H54 (cell line): Measurements from ENCODE around the gene NR2F2.
"Not testable (repeated sequence)": the region's sequence is repeated elsewhere in the genome, so short reads cannot be mapped to it uniquely, and the experiment has no call there.

Experiments
- DNase-seq: peaks from one replicate; pipeline ENCODE4 v3.0.0; 2011; ENCODE audit warnings: low spot score, mixed read lengths; ENCODE audit not compliant: insufficient read length
- FAIRE-seq: peaks from 3 replicates; lab custom pipeline; 2011; peaks lifted over from hg19 to GRCh38; lab: Jason Lieb, UNC
- POLR2A ChIP-seq: IDR thresholded peaks from 2 replicates; pipeline ENCODE4 v1.6.1; 2011; ENCODE audit warnings: low read depth, mild to moderate bottlenecking, low read length

NR2F2 gene

DNA sequence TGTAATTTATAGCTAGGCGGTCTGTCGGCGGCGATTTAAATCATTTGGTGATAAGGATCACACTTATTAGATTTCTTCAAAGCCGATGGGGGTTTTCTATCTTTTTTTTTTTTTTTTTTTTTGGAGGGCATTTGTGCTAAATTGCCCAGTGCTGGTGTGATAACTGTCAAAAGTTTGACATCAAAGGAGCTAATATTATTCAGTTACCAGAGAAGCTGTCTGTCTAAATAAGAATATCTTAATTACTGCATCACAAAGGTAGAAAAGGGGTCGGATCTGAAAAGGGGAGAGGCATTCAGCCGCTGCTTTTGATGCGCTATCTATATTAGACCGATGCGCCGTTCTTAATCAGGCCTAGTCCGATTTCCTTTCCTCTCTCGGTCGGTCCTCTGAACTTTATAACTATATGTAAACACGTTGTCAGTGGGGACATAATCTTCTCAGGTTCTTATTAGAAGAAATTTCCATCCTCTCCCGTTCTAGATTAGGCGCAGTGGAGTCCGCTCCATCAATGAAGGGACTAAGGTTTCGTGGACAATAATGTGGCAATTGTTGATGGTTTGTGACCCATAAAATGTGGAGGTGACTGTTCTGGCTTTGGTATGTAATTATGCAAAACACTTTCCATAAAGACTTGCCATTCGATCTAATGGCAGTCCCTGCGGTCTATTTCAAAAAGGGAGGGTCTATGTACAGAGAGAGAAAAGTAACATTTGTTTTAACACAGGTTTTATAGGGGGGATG lies 31.7 kb downstream of the NR2F2 start:
- no peak for TF ChIP-seq POLR2A
- FAIRE-seq = no peak
- DNase-seq = no peak

DNA sequence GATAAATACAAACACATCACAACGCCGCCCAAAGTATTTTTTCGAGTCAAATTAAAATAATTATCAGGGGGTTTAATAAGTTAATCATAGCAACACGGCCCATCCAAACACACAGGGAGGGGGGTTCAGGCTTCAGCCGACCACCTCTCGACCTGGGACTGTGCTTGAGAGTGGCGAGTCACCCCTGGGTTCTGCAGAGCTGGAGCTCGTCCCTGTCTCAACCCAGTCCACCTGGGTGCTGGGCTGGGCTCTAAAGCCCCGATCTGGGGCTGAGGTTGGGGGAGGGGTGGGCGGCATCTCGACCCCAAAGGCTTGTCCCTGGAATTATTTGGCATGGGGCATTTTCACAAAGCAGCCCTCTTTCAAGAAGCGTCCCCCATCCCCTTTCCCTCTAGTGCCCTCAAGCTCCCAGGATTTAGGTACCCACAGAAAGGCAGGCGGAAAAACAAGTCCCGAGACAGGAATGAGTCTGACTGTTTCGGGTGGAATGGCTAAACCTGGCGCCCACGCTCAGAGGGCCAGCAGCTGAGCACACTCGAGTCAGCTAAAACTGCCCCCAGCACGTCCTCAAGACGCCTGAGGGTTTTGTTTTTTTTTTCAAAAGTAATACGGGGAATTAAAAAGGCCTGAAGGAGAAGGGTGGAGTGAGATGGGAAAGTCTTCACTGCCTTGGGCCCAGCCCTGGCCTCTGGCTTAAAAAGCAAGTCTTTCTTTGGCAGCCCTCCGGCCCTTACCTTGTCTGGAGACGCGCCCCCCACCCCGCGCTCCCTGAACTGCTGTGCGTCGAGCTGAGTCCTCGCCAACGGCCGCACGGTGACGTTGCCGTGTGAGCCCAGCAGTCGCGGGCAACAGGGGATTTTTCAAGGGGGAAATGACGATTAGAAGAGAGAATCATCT lies 32.5 kb downstream of the NR2F2 start:
- FAIRE-seq (no peak), DNase-seq (no peak)
- no peak for TF ChIP-seq POLR2A

DNA sequence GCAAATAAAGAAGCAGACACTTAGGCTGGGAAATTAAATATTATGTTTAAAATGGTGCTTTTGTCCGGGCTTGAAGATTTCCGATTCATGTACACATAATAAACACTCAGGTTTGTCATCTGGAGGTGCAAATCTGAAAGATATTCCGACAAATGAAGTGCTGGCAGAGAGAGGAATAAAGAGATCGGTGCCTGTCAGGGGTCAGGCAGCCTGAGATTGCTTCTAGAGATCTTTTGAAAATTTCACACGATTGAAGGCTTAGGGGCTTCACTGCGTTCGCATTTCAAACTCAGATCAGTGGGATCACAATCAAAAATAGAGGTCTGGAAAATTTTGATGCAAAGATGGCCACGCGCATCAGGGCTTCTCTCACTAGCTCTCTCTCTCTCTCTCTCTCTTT lies 33.2 kb downstream of the NR2F2 start:
- DNase-seq (no peak), FAIRE-seq (no peak)
- no peak for TF ChIP-seq POLR2A

DNA sequence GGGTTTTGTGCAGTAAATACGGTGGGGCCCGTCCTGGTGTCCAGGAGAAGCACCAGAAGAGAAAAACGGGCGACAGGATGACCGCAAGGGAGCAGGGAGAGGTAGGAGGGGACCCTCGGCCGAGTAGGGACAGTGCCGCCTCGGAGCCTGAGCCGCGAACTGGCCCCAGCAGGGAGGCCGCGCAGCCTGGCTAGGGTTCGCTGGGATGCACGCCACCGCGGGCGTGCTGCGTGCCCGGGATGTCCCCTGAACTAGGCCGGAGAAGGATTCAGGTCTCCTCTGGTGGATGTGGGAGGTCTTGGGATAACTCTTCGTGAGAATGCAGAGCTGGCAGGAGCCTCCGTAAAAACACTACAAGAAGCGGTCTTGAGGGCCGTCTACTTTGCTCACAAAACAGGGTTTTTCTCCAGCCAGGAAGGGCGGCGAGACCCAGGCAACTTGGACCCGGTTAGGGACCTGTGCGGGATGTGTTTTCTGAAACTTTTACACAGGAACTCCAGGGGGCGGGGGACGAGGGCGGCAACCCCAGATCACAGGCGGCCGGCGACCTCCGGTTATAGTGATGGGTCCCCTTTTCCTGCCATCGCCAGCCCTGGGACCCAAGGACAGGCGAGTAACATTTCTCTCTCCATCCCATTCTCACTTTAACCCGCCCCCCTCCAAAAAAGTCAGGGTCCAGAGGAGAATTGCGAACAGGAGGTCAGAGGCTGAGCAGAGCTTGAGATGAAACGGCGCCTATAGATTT lies 35.5 kb downstream of the NR2F2 start:
- FAIRE-seq (no peak), DNase-seq (no peak)
- TF ChIP-seq POLR2A = no peak

GRCh38 chr15:96366526-96366877 lies 36.0 kb downstream of the NR2F2 start:
- TF ChIP-seq POLR2A = no peak
- FAIRE-seq (no peak), DNase-seq (no peak)

- no peak for FAIRE-seq
These were observed 37.1 kb downstream of the NR2F2 start for GRCh38 chr15:96367311-96368200.

GRCh38 chr15:96369351-96369750 lies 38.9 kb downstream of the NR2F2 start:
- no peak for FAIRE-seq
- TF ChIP-seq POLR2A = no peak
- no peak for DNase-seq

More at GRCh38 chr15:96367311-96368200, 37.1 kb downstream of the NR2F2 start:
- TF ChIP-seq POLR2A = no peak
- no peak for DNase-seq

GRCh38 chr15:96369825-96370621 lies 39.5 kb downstream of the NR2F2 start:
- TF ChIP-seq POLR2A = no peak
- DNase-seq (no peak), FAIRE-seq (no peak)

- FAIRE-seq = no peak
- TF ChIP-seq POLR2A = no peak
- no peak for DNase-seq
These were observed 42.1 kb downstream of the NR2F2 start for GRCh38 chr15:96372554-96372953.

DNA sequence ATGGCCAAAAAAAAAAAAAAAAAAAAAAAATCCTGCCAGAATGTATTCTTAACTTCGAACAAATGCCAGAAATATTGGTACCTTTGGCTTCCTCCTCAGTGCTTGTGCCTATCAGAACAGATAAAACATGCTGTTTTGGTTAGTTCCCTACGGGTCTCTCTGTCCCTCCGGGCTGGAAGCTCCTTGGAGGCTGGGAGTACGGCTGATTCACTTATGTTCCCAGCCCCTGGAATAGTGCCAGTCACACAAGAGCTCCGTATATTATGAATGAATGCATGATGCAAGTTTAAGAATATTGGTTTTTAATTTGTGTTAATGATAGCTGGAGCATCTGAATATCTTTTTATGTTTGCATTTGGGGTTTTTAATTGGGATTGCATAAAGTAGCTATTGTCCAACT lies 44.0 kb downstream of the NR2F2 start:
- FAIRE-seq = no peak
- no peak for TF ChIP-seq POLR2A
- DNase-seq = no peak

GRCh38 chr15:96379592-96379991 lies 49.1 kb downstream of the NR2F2 start:
- DNase-seq, FAIRE-seq: not testable (repeated sequence)

DNA sequence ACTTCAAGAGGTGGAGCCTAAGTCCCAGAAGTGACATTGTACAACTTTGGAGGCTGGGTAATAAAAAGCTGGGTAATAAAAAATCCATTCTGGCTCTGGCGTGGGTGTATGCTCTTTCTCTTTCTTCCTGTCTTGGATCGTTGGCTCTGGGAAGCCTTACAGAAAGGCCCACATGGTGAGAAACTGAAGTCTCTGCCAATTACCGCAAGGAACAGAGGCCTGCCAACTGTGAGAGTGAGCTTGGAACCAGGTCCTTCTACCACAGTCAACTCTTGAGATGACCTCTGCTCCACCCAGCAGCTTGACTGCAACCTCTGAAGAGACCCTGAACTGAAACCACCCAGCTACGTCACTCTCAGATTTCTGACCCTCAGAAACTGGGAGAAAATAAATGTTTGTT lies 51.0 kb downstream of the NR2F2 start:
- no peak for TF ChIP-seq POLR2A
- no peak for FAIRE-seq
- no peak for DNase-seq
